GM12878 (cell line): ENCODE measurements around the gene SLAMF9. TPM values are rescaled to one million over a fixed set of nuclear protein-coding genes. Genes with fewer than 3 reads are reported as not detected.

ENCODE experiments used
- ATAC-seq: fragments of 200-7000 bp; cut with Tn5 transposase; 3 replicates; pipeline ENCODE4 v1.9.1; 2020; ENCODE audit warnings: mild to moderate bottlenecking, moderate library complexity
- BruUV-seq: library from RNA; stranded (reverse); fragments of 400-500 nt; replicated peaks from 2 replicates; lab custom pipeline; 2021; lab: Mats Ljungman, UMichigan
- CTCF ChIA-PET: fragments of 300-600 bp; sonication (Branson Sonifier 250); formaldehyde crosslinking; extraction: SDS; loops from one replicate; lab custom pipeline; 2021; ENCODE audit warnings: inconsistent platforms; lab: Yijun Ruan, JAX
- POLR2A ChIA-PET: fragments of 350-600 bp; formaldehyde crosslinking; extraction: SDS; loops from one replicate; lab custom pipeline; 2021; ENCODE audit warnings: inconsistent platforms; lab: Charles Lee
- RAD21 ChIA-PET: fragments of 300-600 bp; sonication (Branson Sonifier 250); formaldehyde crosslinking; loops from one replicate; lab custom pipeline; 2023; ENCODE audit warnings: antibody characterized with exemption; ENCODE audit not compliant: unreplicated experiment; lab: Charles Lee
- SMC1A ChIA-PET: fragments of 300-600 bp; sonication (Branson Sonifier 250); formaldehyde crosslinking; loops from one replicate; lab custom pipeline; 2023; ENCODE audit not compliant: unreplicated experiment, uncharacterized antibody; lab: Charles Lee
- DNase-seq: peaks from one replicate; pipeline ENCODE4 v3.0.0-alpha.2; 2011; ENCODE audit warnings: low read depth, low spot score
- FAIRE-seq: peaks from 3 replicates; lab custom pipeline; 2011; peaks lifted over from hg19 to GRCh38; lab: Jason Lieb, UNC
- H2AFZ ChIP-seq: 2 replicates; pipeline ENCODE4 v1.6.0; 2011; ENCODE audit warnings: low read depth, low read length, control low read depth; ENCODE audit not compliant: control insufficient read depth
- H3K27ac ChIP-seq: 2 replicates; pipeline ENCODE4 v1.5.1; 2011; ENCODE audit warnings: control low read depth; ENCODE audit not compliant: control insufficient read depth, insufficient read depth
- H3K27me3 ChIP-seq, 2 experiments: replicated peaks in 1 of 2; 2 replicates each; pipeline versions ENCODE4 v1.6.0 to v1.6.1; 2011; ENCODE audit warnings: low read length in 1 of 2; ENCODE audit not compliant: control insufficient read depth in 2 of 2, insufficient read depth in 2 of 2
- H3K36me3 ChIP-seq, 2 experiments: 2 replicates each; pipeline ENCODE4 v1.5.1; 2011; ENCODE audit warnings: low read length in 1 of 2; ENCODE audit not compliant: control insufficient read depth in 2 of 2, insufficient read depth in 2 of 2
- H3K4me1 ChIP-seq: 2 replicates; pipeline ENCODE4 v1.6.1; 2011; ENCODE audit warnings: mild to moderate bottlenecking, low read length, moderate library complexity, mixed read lengths; ENCODE audit not compliant: control insufficient read depth, insufficient read depth
- H3K4me2 ChIP-seq: 2 replicates; pipeline ENCODE4 v1.6.0; 2011; ENCODE audit warnings: control low read depth; ENCODE audit not compliant: control insufficient read depth, insufficient read depth
- H3K4me3 ChIP-seq: fragments of 200-600 bp; sonication (generic); 2 replicates; pipeline ENCODE4 v1.5.1; 2016
- H3K79me2 ChIP-seq: 2 replicates; pipeline ENCODE4 v1.6.0; 2011; ENCODE audit warnings: low read length; ENCODE audit not compliant: control insufficient read depth, insufficient read depth
- H3K9ac ChIP-seq: 2 replicates; pipeline ENCODE4 v1.8.0; 2011; ENCODE audit warnings: low read length, control low read depth, mixed read lengths; ENCODE audit not compliant: control insufficient read depth, insufficient read depth
- H3K9me3 ChIP-seq: replicated peaks from 3 replicates; pipeline ENCODE4 v1.5.1; 2011; ENCODE audit warnings: mild to moderate bottlenecking, low read length; ENCODE audit not compliant: control insufficient read depth, insufficient read depth
- H4K20me1 ChIP-seq: 2 replicates; pipeline ENCODE4 v1.6.0; 2011; ENCODE audit not compliant: control insufficient read depth, insufficient read depth
- CHD4 ChIP-seq: fragments of 200-600 bp; sonication (generic); IDR thresholded peaks from 2 replicates; pipeline ENCODE4 v1.6.1; 2016; ENCODE audit warnings: mild to moderate bottlenecking
- IRF4 ChIP-seq: IDR thresholded peaks from 2 replicates; pipeline ENCODE4 v1.6.1; 2011; ENCODE audit warnings: low read depth, low read length
- IRF5 ChIP-seq: fragments of 450-650 bp; IDR thresholded peaks from 2 replicates; pipeline ENCODE4 v1.6.1; 2017; ENCODE audit warnings: borderline replicate concordance
- NFIC ChIP-seq: IDR thresholded peaks from 2 replicates; pipeline ENCODE4 v1.6.1; 2012; ENCODE audit warnings: low read depth, mild to moderate bottlenecking, inconsistent platforms, low read length, moderate library complexity
- PBX3 ChIP-seq: IDR thresholded peaks from 2 replicates; pipeline ENCODE4 v1.6.1; 2011; ENCODE audit warnings: mild to moderate bottlenecking, low read depth, low read length, moderate library complexity; ENCODE audit not compliant: insufficient replicate concordance
- POLR2AphosphoS2 ChIP-seq: IDR thresholded peaks from 2 replicates; pipeline ENCODE4 v1.6.1; 2011; ENCODE audit warnings: low read depth, mild to moderate bottlenecking, low read length, improper control_type of control experiment, moderate library complexity
- POLR2AphosphoS5 ChIP-seq: IDR thresholded peaks from 2 replicates; pipeline ENCODE4 v1.6.1; 2011; ENCODE audit warnings: mild to moderate bottlenecking, low read length, inconsistent platforms
- USF1 ChIP-seq: IDR thresholded peaks from 2 replicates; pipeline ENCODE4 v1.6.1; 2011; ENCODE audit warnings: borderline replicate concordance, low read depth, mild to moderate bottlenecking, moderate library complexity, mixed read lengths, low read length; ENCODE audit not compliant: insufficient read depth; ENCODE audit errors: extremely low read length
- WGBS: methylation state at CpG from one replicate; pipeline ENCODE4 v1.1.6; 2016; ENCODE audit warnings: low lambda C conversion rate; ENCODE audit not compliant: insufficient replicate concordance, insufficient coverage; ENCODE audit errors: missing lambda C conversion rate; 5-methylcytosine and 5-hydroxymethylcytosine counted together
- in situ Hi-C: fragments of 300-500 bp; cut with MboI; formaldehyde crosslinking; loops from 9 replicates; pipeline ENCODE4 v1.14.3; 2018; ENCODE audit warnings: mixed read lengths
- intact Hi-C: fragments of 100-400 bp; cut with micrococcal nuclease; formaldehyde crosslinking; loops from one replicate; pipeline ENCODE4 v1.14.2; 2022; ENCODE audit not compliant: unreplicated experiment
- polyA plus RNA-seq, 11 experiments: library from polyadenylated mRNA; depleted of rRNA in 4 of 11; unstranded in 6 of 11; stranded (reverse) in 5 of 11; fragments of >200 nt; fragmentation: Nextera tagmentation in 4 of 11; fragmentation: Illumina TruSeq in 1 of 11; extraction: Ambion mirVana in 4 of 11; extraction: Trizol in 1 of 11; gene quantifications; 1 replicate in 1 of 11; 2 replicates in 10 of 11; pipeline versions ENCODE4 v1.2.1 to v1.2.3, GENCODE V29; 2011 to 2016; ENCODE audit warnings: inconsistent platforms in 2 of 11, missing spikeins in 2 of 11, low read depth in 1 of 11
- total RNA-seq, 4 experiments: library from RNA; depleted of rRNA in 3 of 4; stranded (reverse); fragments of >200 nt in 3 of 4; fragmentation: Illumina TruSeq in 1 of 4; extraction: Trizol in 1 of 4; gene quantifications; 2 replicates each; pipeline versions ENCODE4 v1.2.1 to v1.2.3, GENCODE V29; 2013 to 2021

The SLAMF9 gene
- total and polyA plus RNA-seq, 10 of the 15 experiments (the other 5 are each of a cell fraction or from before 2014, with no cell fraction given): not detected

- DNase-seq (no peak), FAIRE-seq (no peak), ATAC-seq (no peak)
- no peak overlapping the region for H3K27ac ChIP-seq
- SMC1A ChIA-PET: interaction anchor here (0.5 to 2.7 kb wide), 4 partner anchors 16 to 1788 kb away, joined by 3 to 9 read pairs (median 4); partner anchors contain the start of gene TAGLN2
- H3K36me3 ChIP-seq: no peaks in the 10 kb centered on the region
- H2AFZ ChIP-seq: no peak overlapping the region
- in situ Hi-C loops (no loop called here), intact Hi-C loops (no loop called here)
- H3K4me3 ChIP-seq: no peak overlapping the region
- no peaks in the 10 kb centered on the region for H3K79me2 ChIP-seq
- peaks cover 6 to 21% of the 10 kb centered on the region in 2 experiments for H3K27me3 ChIP-seq
- RAD21 ChIA-PET: interaction anchor here (12.4 kb wide), 1 partner anchor 67 kb away, joined by 113 read pairs; no protein-coding TSS in a partner anchor
- BruUV-seq: no TSS peak
- no peaks in the 10 kb centered on the region for H4K20me1 ChIP-seq
- H3K9ac ChIP-seq: no peak overlapping the region
- WGBS: 37% methylated on average over 5 of the region's 5 CpGs
- no peak overlapping the region for H3K4me2 ChIP-seq
- CTCF ChIA-PET: interaction anchor here (1.0 to 22.4 kb wide), 3 partner anchors 10 to 63 kb away, joined by 3 to 422 read pairs (median 3); no protein-coding TSS in a partner anchor
- H3K4me1 ChIP-seq: peaks cover 23% of the 10 kb centered on the region
- H3K9me3 ChIP-seq: no peaks in the 10 kb centered on the region
- no peak for TF ChIP-seq POLR2AphosphoS5
- TF ChIP-seq PBX3: no peak
- no peak for TF ChIP-seq CHD4
- TF ChIP-seq USF1: no peak
- TF ChIP-seq IRF5: no peak
- no peak for TF ChIP-seq NFIC
- TF ChIP-seq IRF4: no peak
- TF ChIP-seq POLR2AphosphoS2: no peak
- POLR2A ChIA-PET: no interaction called here
These were observed 12.9 kb downstream of the SLAMF9 start for GRCh38 chr1:159941141-159941540.
